HepG2 (cell line): ENCODE results near the gene CNNM1. TPM values are rescaled to one million over a fixed set of nuclear protein-coding genes. Genes with fewer than 3 reads are reported as not detected.

ENCODE experiments used
- ARNTL ChIP-seq: sonication (generic); formaldehyde crosslinking; IDR thresholded peaks from 2 replicates; pipeline ENCODE4 v1.4.0; 2020; ENCODE audit warnings: mild to moderate bottlenecking, missing genetic modification reagents
- DMAP1 ChIP-seq: IDR thresholded peaks from 2 replicates; pipeline ENCODE4 v1.6.1; 2016
- FLYWCH1 ChIP-seq: sonication (generic); formaldehyde crosslinking; IDR thresholded peaks from 2 replicates; pipeline ENCODE4 v1.8.1; 2023; ENCODE audit warnings: mild to moderate bottlenecking, missing genetic modification reagents
- JUNB ChIP-seq: sonication (generic); formaldehyde crosslinking; IDR thresholded peaks from 2 replicates; pipeline ENCODE4 v1.8.0; 2022; ENCODE audit warnings: missing genetic modification reagents, mild to moderate bottlenecking, borderline replicate concordance
- MEIS2 ChIP-seq: sonication (generic); formaldehyde crosslinking; IDR thresholded peaks from 2 replicates; pipeline ENCODE4 v1.9.0; 2021; ENCODE audit warnings: mild to moderate bottlenecking, missing genetic modification reagents
- MZF1 ChIP-seq: sonication (generic); formaldehyde crosslinking; IDR thresholded peaks from 2 replicates; pipeline ENCODE4 v1.8.1; 2023; ENCODE audit warnings: mild to moderate bottlenecking, missing genetic modification reagents, borderline replicate concordance
- NBN ChIP-seq: fragments of 450-650 bp; conservative IDR thresholded peaks from 2 replicates; pipeline ENCODE4 v1.6.1; 2017
- NFATC3 ChIP-seq: sonication (generic); formaldehyde crosslinking; IDR thresholded peaks from 2 replicates; pipeline ENCODE4 v1.5.1; 2020; ENCODE audit warnings: mild to moderate bottlenecking, missing genetic modification reagents
- SIX4 ChIP-seq: sonication (generic); formaldehyde crosslinking; IDR thresholded peaks from 2 replicates; pipeline ENCODE4 v1.4.0; 2020; ENCODE audit warnings: missing genetic modification reagents
- TCF7L2 ChIP-seq: IDR thresholded peaks from 2 replicates; pipeline ENCODE4 v1.6.1; 2011; ENCODE audit warnings: mild to moderate bottlenecking, low read depth, low read length, moderate library complexity
- TGIF2 ChIP-seq: IDR thresholded peaks from 2 replicates; pipeline ENCODE4 v1.6.1; 2016; ENCODE audit warnings: control low read depth, missing compliant biosample characterization
- TRIM24 ChIP-seq: sonication (generic); formaldehyde crosslinking; IDR thresholded peaks from 2 replicates; pipeline ENCODE4 v1.8.0; 2022; ENCODE audit warnings: mild to moderate bottlenecking, missing genetic modification reagents
- ZNF224 ChIP-seq: sonication (generic); formaldehyde crosslinking; IDR thresholded peaks from 2 replicates; pipeline ENCODE4 v1.5.0; 2020; ENCODE audit warnings: mild to moderate bottlenecking, missing genetic modification reagents
- ZNF296 ChIP-seq: sonication (generic); formaldehyde crosslinking; conservative IDR thresholded peaks from 2 replicates; pipeline ENCODE4 v1.5.0; 2020; ENCODE audit warnings: mild to moderate bottlenecking, missing genetic modification reagents
- ZNF326 ChIP-seq: sonication (generic); formaldehyde crosslinking; IDR thresholded peaks from 2 replicates; pipeline ENCODE4 v1.4.0; 2020; ENCODE audit warnings: missing genetic modification reagents, borderline replicate concordance
- ZNF510 ChIP-seq: sonication (generic); formaldehyde crosslinking; IDR thresholded peaks from 2 replicates; pipeline ENCODE4 v1.4.0; 2020; ENCODE audit warnings: low read depth, mild to moderate bottlenecking, missing genetic modification reagents
- ZNF563 ChIP-seq: sonication (generic); formaldehyde crosslinking; IDR thresholded peaks from 2 replicates; pipeline ENCODE4 v1.8.0; 2022; ENCODE audit warnings: mild to moderate bottlenecking, moderate library complexity, missing genetic modification reagents
- ZNF768 ChIP-seq: sonication (generic); formaldehyde crosslinking; IDR thresholded peaks from 2 replicates; pipeline ENCODE4 v1.4.0; 2020; ENCODE audit warnings: missing genetic modification reagents
- ZNF841 ChIP-seq: sonication (generic); formaldehyde crosslinking; IDR thresholded peaks from 2 replicates; pipeline ENCODE4 v1.8.1; 2023; ENCODE audit warnings: missing genetic modification reagents, borderline replicate concordance
- ZSCAN29 ChIP-seq: sonication (generic); formaldehyde crosslinking; conservative IDR thresholded peaks from 2 replicates; pipeline ENCODE4 v1.4.0; 2020; ENCODE audit warnings: mild to moderate bottlenecking, missing genetic modification reagents
- polyA plus RNA-seq, 8 experiments: library from polyadenylated mRNA; depleted of rRNA in 3 of 8; stranded (reverse) in 7 of 8; unstranded in 1 of 8; fragments of >200 nt; fragmentation: Illumina TruSeq in 4 of 8; extraction: Trizol in 4 of 8; gene quantifications; 2 replicates each; pipeline versions ENCODE4 v1.2.1 to v1.2.3, GENCODE V29; 2011 to 2016; ENCODE audit warnings: low read depth in 4 of 8, missing spikeins in 1 of 8, mixed read lengths in 1 of 8; ENCODE audit not compliant: insufficient read depth in 1 of 8
- total RNA-seq, 5 experiments: library from RNA; depleted of rRNA; stranded (reverse); fragments of >200 nt; fragmentation: Illumina TruSeq; extraction: Trizol; gene quantifications; 2 replicates each; pipeline ENCODE4 v1.2.3, GENCODE V29; 2016; ENCODE audit warnings: low read depth in 1 of 5
- TF ChIP-seq, protein P1 (sequence below): sonication (generic); formaldehyde crosslinking; IDR thresholded peaks from 2 replicates; pipeline ENCODE4 v1.4.0; 2020; ENCODE audit warnings: mild to moderate bottlenecking, missing genetic modification reagents
- TF ChIP-seq, protein P2 (sequence below): sonication (generic); formaldehyde crosslinking; IDR thresholded peaks from 2 replicates; pipeline ENCODE4 v1.5.1; 2020; ENCODE audit warnings: missing genetic modification reagents, mild to moderate bottlenecking, borderline replicate concordance

The CNNM1 gene
- total and polyA plus RNA-seq, 2 of the 13 experiments (the other 11 are each of a cell fraction or from before 2014, with no cell fraction given), result 4.3 to 9.6 TPM

DNA sequence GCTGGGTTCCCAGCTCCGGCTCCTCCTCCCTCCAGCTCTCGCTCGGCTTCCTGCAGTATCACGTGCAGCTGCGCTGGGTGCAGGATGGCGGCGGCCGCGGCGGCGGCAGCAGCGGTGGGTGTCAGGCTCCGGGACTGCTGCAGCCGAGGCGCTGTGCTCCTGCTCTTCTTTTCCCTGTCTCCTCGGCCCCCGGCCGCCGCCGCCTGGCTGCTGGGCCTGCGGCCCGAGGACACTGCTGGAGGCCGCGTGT is at the start of gene CNNM1 (continued):
- TF ChIP-seq, protein P1, sequence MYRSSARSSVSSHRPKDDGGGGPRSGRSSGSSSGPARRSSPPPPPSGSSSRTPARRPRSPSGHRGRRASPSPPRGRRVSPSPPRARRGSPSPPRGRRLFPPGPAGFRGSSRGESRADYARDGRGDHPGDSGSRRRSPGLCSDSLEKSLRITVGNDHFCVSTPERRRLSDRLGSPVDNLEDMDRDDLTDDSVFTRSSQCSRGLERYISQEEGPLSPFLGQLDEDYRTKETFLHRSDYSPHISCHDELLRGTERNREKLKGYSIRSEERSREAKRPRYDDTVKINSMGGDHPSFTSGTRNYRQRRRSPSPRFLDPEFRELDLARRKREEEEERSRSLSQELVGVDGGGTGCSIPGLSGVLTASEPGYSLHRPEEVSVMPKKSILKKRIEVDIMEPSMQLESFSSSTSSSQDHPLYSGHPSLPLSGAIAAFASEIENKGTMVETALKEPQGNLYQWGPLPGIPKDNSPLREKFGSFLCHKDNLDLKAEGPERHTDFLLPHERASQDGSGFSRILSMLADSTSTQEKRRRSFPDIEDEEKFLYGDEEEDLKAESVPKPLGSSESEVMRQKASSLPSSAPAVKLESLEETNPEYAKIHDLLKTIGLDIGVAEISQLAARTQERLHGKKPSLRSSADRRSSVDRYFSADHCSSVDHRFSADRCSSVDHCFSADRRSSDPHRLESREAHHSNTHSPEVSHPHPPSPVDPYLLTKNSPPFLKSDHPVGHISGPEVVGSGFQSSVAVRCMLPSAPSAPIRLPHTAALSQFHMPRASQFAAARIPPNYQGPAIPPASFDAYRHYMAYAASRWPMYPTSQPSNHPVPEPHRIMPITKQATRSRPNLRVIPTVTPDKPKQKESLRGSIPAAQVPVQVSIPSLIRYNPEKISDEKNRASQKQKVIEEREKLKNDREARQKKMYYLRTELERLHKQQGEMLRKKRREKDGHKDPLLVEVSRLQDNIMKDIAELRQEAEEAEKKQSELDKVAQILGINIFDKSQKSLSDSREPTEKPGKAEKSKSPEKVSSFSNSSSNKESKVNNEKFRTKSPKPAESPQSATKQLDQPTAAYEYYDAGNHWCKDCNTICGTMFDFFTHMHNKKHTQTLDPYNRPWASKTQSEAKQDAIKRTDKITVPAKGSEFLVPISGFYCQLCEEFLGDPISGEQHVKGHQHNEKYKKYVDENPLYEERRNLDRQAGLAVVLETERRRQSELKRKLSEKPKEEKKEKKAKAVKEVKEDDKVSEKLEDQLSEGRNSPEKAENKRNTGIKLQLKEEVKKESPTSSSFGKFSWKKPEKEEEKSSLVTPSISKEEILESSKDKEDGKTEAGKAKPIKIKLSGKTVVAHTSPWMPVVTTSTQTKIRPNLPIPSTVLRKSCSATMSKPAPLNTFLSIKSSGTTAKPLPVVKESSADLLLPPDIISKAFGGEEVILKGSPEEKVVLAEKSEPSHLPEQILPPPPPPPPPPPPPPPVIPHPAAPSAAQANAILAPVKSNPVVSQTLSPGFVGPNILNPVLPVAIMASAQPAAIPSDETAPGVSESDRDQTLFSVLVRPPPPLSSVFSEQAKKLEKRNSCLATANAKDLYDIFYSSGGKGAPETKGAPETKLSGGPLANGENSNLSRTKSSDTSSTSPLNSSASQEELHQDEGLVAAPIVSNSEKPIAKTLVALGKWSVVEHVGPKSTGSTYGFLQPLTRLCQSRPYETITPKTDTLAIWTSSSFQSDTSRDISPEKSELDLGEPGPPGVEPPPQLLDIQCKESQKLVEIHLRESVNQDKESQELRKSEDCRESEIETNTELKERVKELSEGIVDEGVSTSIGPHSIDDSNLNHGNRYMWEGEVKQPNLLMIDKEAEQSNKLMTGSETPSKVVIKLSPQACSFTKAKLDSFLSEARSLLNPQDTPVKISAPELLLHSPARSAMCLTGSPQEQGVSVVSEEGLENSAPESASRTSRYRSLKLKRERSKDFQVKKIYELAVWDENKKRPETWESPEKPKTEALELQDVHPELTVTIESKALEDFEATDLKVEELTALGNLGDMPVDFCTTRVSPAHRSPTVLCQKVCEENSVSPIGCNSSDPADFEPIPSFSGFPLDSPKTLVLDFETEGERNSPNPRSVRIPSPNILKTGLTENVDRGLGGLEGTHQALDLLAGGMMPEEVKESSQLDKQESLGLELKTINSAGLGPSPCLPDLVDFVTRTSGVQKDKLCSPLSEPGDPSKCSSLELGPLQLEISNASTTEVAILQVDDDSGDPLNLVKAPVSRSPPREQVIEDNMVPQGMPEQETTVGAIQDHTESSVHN, result no peak
- TF ChIP-seq ZSCAN29 (CRISPR knock-in tag) (0 out of 2 replicates have a peak, but pooled peaks have one; percentile 40), JUNB (CRISPR knock-in tag) (peak; percentile 65; the same call in 1 of the 2 replicates), TCF7L2 (no peak), MEIS2 (CRISPR knock-in tag) (no peak), SIX4 (no peak), ZNF296 (CRISPR knock-in tag) (peak; percentile 36; the same call in 1 of the 2 replicates), DMAP1 (peak; percentile 78; the same call in 1 of the 2 replicates), FLYWCH1 (CRISPR knock-in tag) (no peak), ZNF768 (CRISPR knock-in tag) (0 out of 2 replicates have a peak, but pooled peaks have one; percentile 48), ZNF326 (CRISPR knock-in tag) (no peak), TGIF2 (no peak), TRIM24 (CRISPR knock-in tag) (no peak), ZNF841 (no peak; the same call in 1 of the 2 replicates), ZNF563 (CRISPR knock-in tag) (peak; percentile 89; the same call in 1 of the 2 replicates), MZF1 (0 out of 2 replicates have a peak, but pooled peaks have one; percentile 41), ZNF224 (0 out of 2 replicates have a peak, but pooled peaks have one; percentile 61), ZNF510 (CRISPR knock-in tag) (no peak), NBN (no peak), ARNTL (CRISPR knock-in tag) (0 out of 2 replicates have a peak, but pooled peaks have one; percentile 41), NFATC3 (CRISPR knock-in tag) (no peak)
- TF ChIP-seq, protein P2, sequence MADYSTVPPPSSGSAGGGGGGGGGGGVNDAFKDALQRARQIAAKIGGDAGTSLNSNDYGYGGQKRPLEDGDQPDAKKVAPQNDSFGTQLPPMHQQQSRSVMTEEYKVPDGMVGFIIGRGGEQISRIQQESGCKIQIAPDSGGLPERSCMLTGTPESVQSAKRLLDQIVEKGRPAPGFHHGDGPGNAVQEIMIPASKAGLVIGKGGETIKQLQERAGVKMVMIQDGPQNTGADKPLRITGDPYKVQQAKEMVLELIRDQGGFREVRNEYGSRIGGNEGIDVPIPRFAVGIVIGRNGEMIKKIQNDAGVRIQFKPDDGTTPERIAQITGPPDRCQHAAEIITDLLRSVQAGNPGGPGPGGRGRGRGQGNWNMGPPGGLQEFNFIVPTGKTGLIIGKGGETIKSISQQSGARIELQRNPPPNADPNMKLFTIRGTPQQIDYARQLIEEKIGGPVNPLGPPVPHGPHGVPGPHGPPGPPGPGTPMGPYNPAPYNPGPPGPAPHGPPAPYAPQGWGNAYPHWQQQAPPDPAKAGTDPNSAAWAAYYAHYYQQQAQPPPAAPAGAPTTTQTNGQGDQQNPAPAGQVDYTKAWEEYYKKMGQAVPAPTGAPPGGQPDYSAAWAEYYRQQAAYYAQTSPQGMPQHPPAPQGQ (CRISPR knock-in tag), result no peak
